K562 treated with DMSO at 1 percent for 48 hours (cell line): ENCODE results near the gene HSPA1B. TPM values are rescaled to one million over a fixed set of nuclear protein-coding genes. Genes with fewer than 3 reads are reported as not detected.

Experiments
- total RNA-seq: library from RNA; unstranded; fragments of 300-600 nt; gene quantifications from 2 replicates; pipeline ENCODE4 v1.2.3, GENCODE V29; 2022; ENCODE audit warnings: low replicate concordance; ENCODE audit errors: extremely low read depth

HSPA1B gene
- 760 TPM in 1 of 2 replicates, not detected in the other for total RNA-seq

DNA sequence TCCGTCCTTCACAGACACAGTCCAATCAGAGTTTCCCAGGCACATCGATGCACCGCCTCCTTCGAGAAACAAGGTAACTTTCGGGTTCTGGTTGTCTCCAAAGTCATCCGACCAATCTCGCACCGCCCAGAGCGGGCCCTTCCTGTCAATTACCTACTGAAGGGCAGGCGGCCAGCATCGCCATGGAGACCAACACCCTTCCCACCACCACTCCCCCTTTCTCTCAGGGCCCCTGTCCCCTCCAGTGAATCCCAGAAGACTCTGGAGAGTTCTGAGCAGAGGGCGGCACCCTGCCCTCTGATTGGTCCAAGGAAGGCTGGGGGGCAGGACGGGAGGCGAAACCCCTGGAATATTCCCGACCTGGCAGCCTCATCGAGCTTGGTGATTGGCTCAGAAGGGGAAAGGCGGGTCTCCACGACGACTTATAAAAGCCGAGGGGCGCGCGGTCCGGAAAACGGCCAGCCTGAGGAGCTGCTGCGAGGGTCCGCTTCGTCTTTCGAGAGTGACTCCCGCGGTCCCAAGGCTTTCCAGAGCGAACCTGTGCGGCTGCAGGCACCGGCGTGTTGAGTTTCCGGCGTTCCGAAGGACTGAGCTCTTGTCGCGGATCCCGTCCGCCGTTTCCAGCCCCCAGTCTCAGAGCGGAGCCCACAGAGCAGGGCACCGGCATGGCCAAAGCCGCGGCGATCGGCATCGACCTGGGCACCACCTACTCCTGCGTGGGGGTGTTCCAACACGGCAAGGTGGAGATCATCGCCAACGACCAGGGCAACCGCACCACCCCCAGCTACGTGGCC, at the start of gene HSPA1B:
Gene HSPA1B, plus strand, starts transcription at position 453 of the 794 bp plus-strand sequence. Its CDS starts 213 bp downstream, at position 666.

DNA sequence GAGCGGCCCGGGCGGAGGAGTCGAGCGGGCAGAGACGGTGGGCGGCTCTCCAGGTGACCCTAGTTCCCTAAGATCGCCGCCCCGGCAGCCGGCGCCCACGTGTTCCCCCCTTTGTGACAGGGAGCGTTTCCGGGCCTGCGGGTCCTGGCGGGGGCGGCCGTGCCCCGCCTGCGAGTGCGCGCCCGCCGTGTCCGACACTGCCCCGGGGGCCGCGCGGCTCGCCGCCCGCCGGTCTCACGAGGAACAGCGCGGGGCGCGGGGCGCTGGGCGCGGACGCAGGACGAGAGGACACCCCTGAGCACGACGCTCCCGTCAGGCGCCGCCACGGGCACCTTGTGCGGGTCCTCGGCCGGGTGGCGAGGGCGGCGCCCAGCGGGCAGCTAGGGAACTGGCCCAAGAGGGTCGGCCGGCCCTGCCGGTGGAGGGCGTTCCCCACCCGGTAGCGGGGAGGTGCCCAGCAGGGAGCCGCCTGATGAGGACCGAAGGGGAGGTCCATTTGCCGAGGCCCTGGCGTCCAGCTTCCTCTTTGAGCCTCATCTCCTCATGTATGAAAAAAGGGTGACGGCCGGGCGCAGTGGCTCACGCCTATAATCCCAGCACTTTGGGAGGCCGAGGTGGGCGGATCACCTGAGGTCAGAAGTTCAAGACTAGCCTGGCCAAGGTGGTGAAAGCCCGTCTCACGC, 31.8 kb upstream of the HSPA1B start, which contains the start of gene VARS1:
Gene VARS1, minus strand, starts transcription at position 137 of the 683 bp plus-strand sequence. CDS start 535 bp downstream, outside the sequence.

DNA sequence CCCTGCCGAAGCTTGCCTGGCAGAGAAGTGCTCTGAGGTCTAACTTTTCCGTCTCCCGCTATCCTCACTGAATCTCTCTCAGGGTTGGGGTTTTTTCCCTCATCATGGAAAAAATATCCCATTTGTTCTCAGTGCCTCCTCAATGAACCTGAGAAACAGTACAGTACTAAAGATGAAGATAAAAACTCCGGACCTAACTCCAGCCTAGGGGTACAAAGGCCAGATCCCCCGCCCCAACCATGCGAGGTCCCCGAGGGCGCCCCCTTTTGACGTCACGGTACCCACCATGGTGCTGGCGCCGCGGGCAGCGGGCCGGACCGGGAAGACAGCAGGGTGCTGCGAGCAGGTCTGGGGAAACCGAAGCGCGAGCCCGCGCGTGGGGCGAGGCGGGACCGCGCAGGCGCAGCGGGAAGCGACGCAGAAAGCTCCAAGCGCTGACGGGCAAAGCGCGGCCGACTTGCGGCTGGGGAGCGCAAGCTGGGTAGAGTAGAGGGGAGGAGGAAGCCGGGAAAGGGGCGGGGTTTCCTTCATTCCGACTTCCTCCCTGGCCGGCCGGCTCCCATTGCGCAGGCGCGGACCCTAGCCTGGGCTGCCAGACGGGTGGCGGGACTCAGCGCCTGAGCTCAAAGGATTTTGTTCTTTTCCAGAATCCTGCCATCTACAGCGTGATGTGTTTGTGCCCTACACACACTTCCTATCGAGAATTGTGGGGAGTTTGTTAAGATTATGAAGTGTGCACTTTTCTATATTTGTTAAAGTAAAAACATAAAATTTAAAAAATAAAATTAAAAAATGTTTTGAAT, 20.9 kb upstream of the HSPA1B start, which contains the start of gene LSM2:
Gene LSM2, minus strand, starts transcription at position 497 of the 803 bp plus-strand sequence. Its CDS starts 209 bp downstream, at position 288.

DNA sequence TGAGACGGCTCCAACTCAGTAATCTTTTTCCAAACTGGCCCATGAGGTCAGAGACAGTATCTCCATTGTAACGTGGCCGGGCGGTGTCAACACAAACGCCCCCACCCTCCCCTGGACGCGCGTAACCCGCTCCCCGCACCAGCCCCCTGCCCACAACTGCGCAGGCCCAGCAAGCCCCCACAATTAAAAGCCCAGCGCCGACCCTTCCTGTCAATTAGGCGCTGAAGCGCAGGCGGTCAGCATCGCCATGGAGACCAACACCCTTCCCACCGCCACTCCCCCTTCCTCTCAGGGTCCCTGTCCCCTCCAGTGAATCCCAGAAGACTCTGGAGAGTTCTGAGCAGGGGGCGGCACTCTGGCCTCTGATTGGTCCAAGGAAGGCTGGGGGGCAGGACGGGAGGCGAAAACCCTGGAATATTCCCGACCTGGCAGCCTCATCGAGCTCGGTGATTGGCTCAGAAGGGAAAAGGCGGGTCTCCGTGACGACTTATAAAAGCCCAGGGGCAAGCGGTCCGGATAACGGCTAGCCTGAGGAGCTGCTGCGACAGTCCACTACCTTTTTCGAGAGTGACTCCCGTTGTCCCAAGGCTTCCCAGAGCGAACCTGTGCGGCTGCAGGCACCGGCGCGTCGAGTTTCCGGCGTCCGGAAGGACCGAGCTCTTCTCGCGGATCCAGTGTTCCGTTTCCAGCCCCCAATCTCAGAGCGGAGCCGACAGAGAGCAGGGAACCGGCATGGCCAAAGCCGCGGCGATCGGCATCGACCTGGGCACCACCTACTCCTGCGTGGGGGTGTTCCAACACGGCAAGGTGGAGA, 12.3 kb upstream of the HSPA1B start, which contains the start of the genes HSPA1A and HSPA1L:
Gene HSPA1A, plus strand, starts transcription at position 519 of the 814 bp plus-strand sequence. Its CDS starts 214 bp downstream, at position 733.
Gene HSPA1L, minus strand, starts transcription at position 259 of the 814 bp plus-strand sequence. CDS start 3,311 bp downstream, outside the sequence.

DNA sequence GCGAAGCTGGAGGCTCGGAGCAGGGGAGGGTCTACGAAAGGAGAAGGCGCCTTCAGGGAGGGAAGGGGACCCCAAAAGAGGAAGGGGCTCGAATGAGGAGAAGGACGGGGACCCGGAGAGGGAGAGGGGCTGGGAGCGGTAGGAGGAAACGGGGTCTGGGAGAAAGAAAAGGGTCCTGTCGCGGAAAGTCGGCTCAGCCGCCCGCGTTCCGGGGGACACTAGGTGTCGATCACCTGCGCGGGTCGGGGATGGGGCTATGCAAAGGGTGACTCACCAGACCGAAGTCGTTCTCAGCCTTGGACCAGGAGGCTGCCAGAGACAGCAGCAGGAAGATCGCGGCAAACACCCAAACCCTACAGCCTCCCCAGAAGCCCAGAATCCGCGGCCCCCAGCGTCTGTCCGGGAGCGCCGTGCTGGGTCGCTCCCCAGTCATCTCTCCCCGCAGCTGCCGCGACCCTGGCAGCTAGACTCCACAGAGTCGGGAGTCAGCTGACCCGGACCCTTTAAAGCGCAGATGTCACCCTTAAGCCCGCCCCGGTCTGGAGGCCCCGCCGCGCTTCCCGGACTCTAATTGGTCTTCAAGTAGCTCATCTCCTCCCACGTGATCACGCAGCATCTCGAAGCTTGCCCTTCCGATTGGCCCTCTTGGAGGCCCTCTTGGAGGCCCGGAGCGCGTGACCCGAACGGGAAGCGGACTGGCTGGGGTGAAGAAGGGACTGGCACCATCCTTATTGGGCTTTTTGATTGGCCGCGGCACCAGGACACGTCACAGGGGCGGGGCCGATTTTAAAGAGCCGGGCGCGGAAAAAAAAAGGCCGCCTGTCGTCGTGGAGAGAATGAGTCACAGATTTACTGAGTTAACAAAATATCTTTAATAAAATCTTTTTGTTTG, 35.1 kb downstream of the HSPA1B start, which contains the start of gene NEU1:
Gene NEU1, minus strand, starts transcription at position 478 of the 892 bp plus-strand sequence. Its CDS starts 45 bp downstream, at position 433.

DNA sequence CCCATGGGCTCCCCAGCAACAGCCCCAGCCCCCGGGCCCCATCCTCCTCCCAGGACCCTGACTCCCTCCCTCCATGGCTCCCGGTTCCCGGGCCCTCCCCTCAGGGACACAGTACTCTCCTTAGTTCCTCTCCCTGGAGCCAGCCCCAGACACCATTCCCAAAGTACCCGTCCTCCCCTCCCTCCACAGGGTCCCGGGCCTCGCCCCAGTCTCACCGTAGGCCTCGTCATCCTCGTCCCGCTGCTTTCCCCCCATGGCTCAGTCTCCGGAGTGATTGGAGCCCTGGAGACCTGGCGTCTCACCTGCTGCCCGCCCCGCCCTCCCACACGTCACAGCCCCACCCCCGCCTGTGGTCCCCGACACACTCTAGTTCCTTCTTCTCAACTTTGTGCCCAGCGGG, 51.2 kb downstream of the HSPA1B start, which contains the start of gene SLC44A4:
Gene SLC44A4, minus strand, starts transcription at position 272 of the 400 bp plus-strand sequence. Its CDS starts 17 bp downstream, at position 255.

Other genes with a start within 250 kb of the HSPA1B start
- gene LTB, start 245.3 kb upstream of the HSPA1B start, total RNA-seq, result not detected in 2 replicates
- gene LST1, start 241.5 kb upstream of the HSPA1B start, total RNA-seq, result not detected in 2 replicates
- gene NCR3, start 234.7 kb upstream of the HSPA1B start, total RNA-seq, result not detected in 2 replicates
- not detected in 2 replicates for gene AIF1, start 212.5 kb upstream of the HSPA1B start, total RNA-seq
- 599 TPM in 1 of 2 replicates, not detected in the other for gene PRRC2A, start 207.0 kb upstream of the HSPA1B start, total RNA-seq
- gene BAG6, start 175.1 kb upstream of the HSPA1B start, total RNA-seq, result 212 TPM in 1 of 2 replicates, not detected in the other
- not detected in 2 replicates for gene APOM, start 171.8 kb upstream of the HSPA1B start, total RNA-seq
- gene C6orf47, start 167.0 kb upstream of the HSPA1B start, total RNA-seq, result not detected in 2 replicates
- not detected in 2 replicates for gene GPANK1, start 162.7 kb upstream of the HSPA1B start, total RNA-seq
- gene CSNK2B, start 161.7 kb upstream of the HSPA1B start, total RNA-seq, result 596 TPM in 1 of 2 replicates, not detected in the other
- not detected in 2 replicates for gene LY6G5B, start 157.8 kb upstream of the HSPA1B start, total RNA-seq
- not detected in 2 replicates for gene LY6G5C, start 146.7 kb upstream of the HSPA1B start, total RNA-seq
- gene ABHD16A, start 124.4 kb upstream of the HSPA1B start, total RNA-seq, result not detected in 2 replicates
- not detected in 2 replicates for gene LY6G6F, start 120.9 kb upstream of the HSPA1B start, total RNA-seq
- gene LY6G6D, start 112.4 kb upstream of the HSPA1B start, total RNA-seq, result not detected in 2 replicates
- gene LY6G6C, start 106.0 kb upstream of the HSPA1B start, total RNA-seq, result not detected in 2 replicates
- not detected in 2 replicates for gene MPIG6B, start 104.4 kb upstream of the HSPA1B start, total RNA-seq
- not detected in 2 replicates for gene DDAH2, start 98.4 kb upstream of the HSPA1B start, total RNA-seq
- 1,281 TPM in 1 of 2 replicates, not detected in the other for gene CLIC1, start 91.2 kb upstream of the HSPA1B start, total RNA-seq
- not detected in 2 replicates for gene MSH5, start 87.7 kb upstream of the HSPA1B start, total RNA-seq
- not detected in 2 replicates for gene SAPCD1, start 65.1 kb upstream of the HSPA1B start, total RNA-seq
- gene VWA7, start 50.4 kb upstream of the HSPA1B start, total RNA-seq, result not detected in 2 replicates
- 668 TPM in 1 of 2 replicates, not detected in the other for gene VARS1, start 32.0 kb upstream of the HSPA1B start, total RNA-seq
- not detected in 2 replicates for gene LSM2, start 20.8 kb upstream of the HSPA1B start, total RNA-seq
- gene HSPA1L, start 12.5 kb upstream of the HSPA1B start, total RNA-seq, result not detected in 2 replicates
- not detected in 2 replicates for gene HSPA1A, start 12.2 kb upstream of the HSPA1B start, total RNA-seq
- 455 TPM in 1 of 2 replicates, not detected in the other for gene NEU1, start 35.1 kb downstream of the HSPA1B start, total RNA-seq
- not detected in 2 replicates for gene SLC44A4, start 51.3 kb downstream of the HSPA1B start, total RNA-seq
- gene EHMT2, start 70.0 kb downstream of the HSPA1B start, total RNA-seq, result not detected in 2 replicates
- not detected in 2 replicates for gene ZBTB12, start 74.3 kb downstream of the HSPA1B start, total RNA-seq
- gene C2, start 100.0 kb downstream of the HSPA1B start, total RNA-seq, result not detected in 2 replicates
- not detected in 2 replicates for gene CFB, start 118.4 kb downstream of the HSPA1B start, total RNA-seq
- gene NELFE, start 131.2 kb downstream of the HSPA1B start, total RNA-seq, result not detected in 2 replicates
- gene SKIC2, start 131.4 kb downstream of the HSPA1B start, total RNA-seq, result not detected in 2 replicates
- 217 TPM in 1 of 2 replicates, not detected in the other for gene DXO, start 144.4 kb downstream of the HSPA1B start, total RNA-seq
- gene C4A, start 154.3 kb downstream of the HSPA1B start, total RNA-seq, result not detected in 2 replicates
- not detected in 2 replicates for gene C4B, start 187.1 kb downstream of the HSPA1B start, total RNA-seq
- gene CYP21A2, start 210.7 kb downstream of the HSPA1B start, total RNA-seq, result not detected in 2 replicates